ENCODE data around the gene RBBP4. TPM values are rescaled to one million over a fixed set of nuclear protein-coding genes. Genes with fewer than 3 reads are reported as not detected.
"Not testable (repeated sequence)": the region's sequence is repeated elsewhere in the genome, so short reads cannot be mapped to it uniquely, and the experiment has no call there.

Gene RBBP4
- total and polyA plus RNA-seq, 2 donors (not counting 1 experiment from before 2014, with no cell fraction given): 69.9 to 204 TPM

GRCh38 chr1:32676945-32677344, 25.9 kb downstream of the RBBP4 start:
- Histone ChIP-seq H3K36me3 (replicated peaks in 1 of 2; ENCODE audit: control extremely low read depth in 1 of 2, control insufficient read depth in 1 of 2, extremely low read depth in 1 of 2, insufficient read depth in 2 of 2, low read length in 1 of 2) (peaks cover 10 to 67% of the 10 kb centered on the region in 2 experiments), H3K27ac (ENCODE audit: low read length in 2 of 2) (no peak overlapping the region), H2AFZ (ENCODE audit: insufficient read depth, low read depth, low read length, poor library complexity, severe bottlenecking) (no peak overlapping the region), H4K20me1 (ENCODE audit: control insufficient read depth, insufficient read depth, low read length, poor library complexity, severe bottlenecking) (no peaks in the 10 kb centered on the region), H3K27me3 (replicated peaks in 1 of 4; ENCODE audit: control extremely low read depth in 1 of 4, control insufficient read depth in 3 of 4, insufficient read depth in 4 of 4, low read length in 3 of 4) (no peaks in the 10 kb centered on the region), H3K4me1 (ENCODE audit: control insufficient read depth in 2 of 2, insufficient read depth in 2 of 2, low read length in 2 of 2) (no peaks in the 10 kb centered on the region), H3K79me2 (ENCODE audit: control insufficient read depth, insufficient read depth, low read length) (no peaks in the 10 kb centered on the region), H3K9ac (ENCODE audit: low read length) (no peak overlapping the region), H3K4me2 (replicated peaks; ENCODE audit: low read depth, low read length, poor library complexity, severe bottlenecking) (no peak overlapping the region), H3K4me3 (ENCODE audit: control extremely low read depth in 1 of 5, extremely low read depth in 1 of 5, insufficient read depth in 1 of 5, low read depth in 2 of 5, low read length in 4 of 5) (no peak overlapping the region), H3K9me3 (ENCODE audit: control extremely low read depth in 1 of 3, control insufficient read depth in 2 of 3, insufficient read depth in 1 of 3, low read length in 2 of 3) (no peaks in the 10 kb centered on the region)
- H3K27ac Mint-ChIP-seq: no peak overlapping the region
- intact Hi-C loops (cut with micrococcal nuclease): no loop called here
- ChIA-PET POLR2A (no interaction called here), CTCF (interaction anchor here (0.6 to 0.7 kb wide), 2 partner anchors 144 to 277 kb away, joined by 3 read pairs; no protein-coding TSS in a partner anchor)
- WGBS (ENCODE audit: insufficient coverage): 63% methylated on average over 3 of the region's 3 CpGs
- no peak for DNase-seq
- TF ChIP-seq CTCF (IDR thresholded peaks at IDR 0.05) (no peak), EZH2 (IDR thresholded peaks at IDR 0.05; ENCODE audit: borderline replicate concordance, insufficient read depth, low read depth, low read length, poor library complexity, severe bottlenecking) (no peak)
- ATAC-seq (ENCODE audit: low read depth): no peak
- no peaks in the 10 kb centered on the region for H3K9me3 Mint-ChIP-seq (ENCODE audit: insufficient read depth)
- no peaks in the 10 kb centered on the region for H3K27me3 Mint-ChIP-seq
- H3K4me3 Mint-ChIP-seq: no peak overlapping the region
- H3K4me1 Mint-ChIP-seq: no peaks in the 10 kb centered on the region

GRCh38 chr1:32679993-32680392, 29.0 kb downstream of the RBBP4 start:
- H3K9ac ChIP-seq (ENCODE audit: low read length); intact Hi-C loops (cut with micrococcal nuclease); H3K4me3 Mint-ChIP-seq; H2AFZ ChIP-seq (ENCODE audit: insufficient read depth, low read depth, low read length, poor library complexity, severe bottlenecking); H3K4me1 Mint-ChIP-seq; DNase-seq; H3K27me3 ChIP-seq (replicated peaks in 1 of 4; ENCODE audit: control extremely low read depth in 1 of 4, control insufficient read depth in 3 of 4, insufficient read depth in 4 of 4, low read length in 3 of 4); H3K27ac Mint-ChIP-seq; ATAC-seq (ENCODE audit: low read depth); POLR2A ChIA-PET; H3K9me3 ChIP-seq (ENCODE audit: control extremely low read depth in 1 of 3, control insufficient read depth in 2 of 3, insufficient read depth in 1 of 3, low read length in 2 of 3); H3K9me3 Mint-ChIP-seq (ENCODE audit: insufficient read depth); H3K4me1 ChIP-seq (ENCODE audit: control insufficient read depth in 2 of 2, insufficient read depth in 2 of 2, low read length in 2 of 2); H3K27ac ChIP-seq (ENCODE audit: low read length in 2 of 2); H3K79me2 ChIP-seq (ENCODE audit: control insufficient read depth, insufficient read depth, low read length); H4K20me1 ChIP-seq (ENCODE audit: control insufficient read depth, insufficient read depth, low read length, poor library complexity, severe bottlenecking); H3K4me3 ChIP-seq (ENCODE audit: control extremely low read depth in 1 of 5, extremely low read depth in 1 of 5, insufficient read depth in 1 of 5, low read depth in 2 of 5, low read length in 4 of 5); H3K4me2 ChIP-seq (replicated peaks; ENCODE audit: low read depth, low read length, poor library complexity, severe bottlenecking); H3K27me3 Mint-ChIP-seq: not testable (repeated sequence)
- peaks cover 13 to 63% of the 10 kb centered on the region in 2 experiments for H3K36me3 ChIP-seq (replicated peaks in 1 of 2; ENCODE audit: control extremely low read depth in 1 of 2, control insufficient read depth in 1 of 2, extremely low read depth in 1 of 2, insufficient read depth in 2 of 2, low read length in 1 of 2)
- no CpG with 5 or more reads among the region's 4 CpGs for WGBS (ENCODE audit: insufficient coverage)
- CTCF ChIA-PET: interaction anchor here (0.6 kb wide), 1 partner anchor 34 kb away, joined by 4 read pairs; no protein-coding TSS in a partner anchor

Measured in B cell (primary cell).